GM18502 (cell line): Measurements from ENCODE around the gene ZNF609.

Source experiments
- ATAC-seq: cut with Tn5 transposase; IDR thresholded peaks from one replicate; pipeline ENCODE4 v1.9.1; 2021; ENCODE audit warnings: mild to moderate bottlenecking; ENCODE audit not compliant: unreplicated experiment, poor library complexity

The ZNF609 gene

DNA sequence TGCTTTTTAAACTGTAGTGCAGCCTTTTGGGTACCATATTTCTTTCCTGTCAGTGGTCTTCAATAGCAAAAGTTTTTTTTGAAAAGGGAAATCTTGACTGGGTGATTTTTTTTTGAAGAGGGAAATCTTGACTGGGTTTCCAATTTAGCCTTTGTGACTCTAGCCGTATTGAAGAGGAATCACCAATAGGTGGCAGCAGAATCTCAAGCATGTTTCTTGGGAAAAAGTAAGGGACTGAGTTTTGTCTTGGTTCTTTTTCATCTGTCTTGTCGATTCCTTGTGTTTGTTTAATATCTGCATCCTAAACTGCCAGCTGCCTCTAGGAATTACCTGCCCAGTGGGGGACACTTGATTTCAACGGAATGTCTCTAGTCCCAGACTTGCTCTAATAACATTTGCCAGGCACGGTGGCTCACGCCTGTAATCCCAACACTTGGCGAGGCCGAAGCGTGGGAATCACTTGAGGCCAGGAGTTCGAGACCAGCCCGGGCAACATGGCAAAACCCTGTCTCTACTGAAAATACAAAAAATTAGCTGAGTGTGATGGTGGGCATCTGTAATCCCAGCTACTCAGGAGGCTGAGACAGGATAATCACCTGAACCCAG is 225.9 kb downstream of the ZNF609 start:
- ATAC-seq, result no peak

DNA sequence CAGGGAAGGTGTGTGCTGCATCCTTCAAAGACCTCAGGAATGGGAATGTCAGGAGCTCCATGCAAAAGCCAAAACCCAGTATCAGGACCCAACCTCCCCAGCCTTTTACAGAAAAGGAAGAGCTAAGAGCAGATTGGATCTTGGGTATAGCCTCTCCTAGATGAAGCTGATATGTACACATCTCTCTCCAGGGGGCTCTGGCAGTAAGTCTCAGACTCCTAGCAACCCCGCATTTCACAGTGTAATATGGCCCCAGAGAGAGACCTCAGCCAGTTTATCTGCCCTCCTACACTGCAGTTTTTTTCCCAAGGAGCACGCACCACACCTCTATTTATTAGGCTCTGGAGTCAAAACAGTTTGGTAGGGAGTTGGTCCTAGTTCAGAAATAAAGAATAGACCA is 226.8 kb downstream of the ZNF609 start:
- no peak for ATAC-seq

DNA sequence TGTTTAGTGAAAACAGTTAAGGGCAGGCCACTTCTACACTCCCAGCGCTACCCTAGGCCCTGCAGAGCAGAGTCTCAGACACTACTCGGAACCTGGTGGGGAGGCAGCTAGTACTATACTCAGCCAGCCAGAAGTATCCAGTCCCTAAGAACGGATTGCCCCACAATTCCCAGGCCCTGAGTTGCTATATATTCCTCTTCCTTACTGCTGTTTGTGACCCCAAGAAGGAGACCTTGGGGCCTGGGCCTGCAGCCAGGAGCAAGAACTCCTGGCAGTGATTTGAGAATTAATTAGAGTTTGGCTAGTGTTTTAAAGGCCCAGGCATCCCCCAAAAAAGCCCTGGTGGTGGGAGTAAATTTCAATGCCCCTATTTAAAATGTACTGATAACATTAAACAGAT is 227.3 kb downstream of the ZNF609 start:
- no peak for ATAC-seq

DNA sequence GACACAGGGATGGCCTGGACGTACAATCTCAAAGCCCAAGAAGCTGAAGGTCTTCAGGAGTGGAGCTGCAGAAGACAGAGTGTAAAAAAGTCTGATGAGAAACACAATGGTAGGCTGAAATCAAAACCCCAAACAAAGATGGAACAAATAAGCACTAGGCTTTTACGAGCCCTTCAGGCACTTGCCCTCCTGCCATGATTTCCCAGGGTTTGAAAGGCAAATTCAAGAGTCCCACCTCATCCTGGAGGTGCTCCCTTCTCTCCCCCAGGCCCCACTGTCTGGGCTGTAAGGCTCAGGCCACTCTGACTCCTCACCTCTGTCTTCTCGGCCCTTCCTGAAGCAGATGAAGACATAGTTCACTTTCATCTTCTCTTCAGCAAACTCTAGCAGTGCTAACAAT is 228.4 kb downstream of the ZNF609 start:
- ATAC-seq, result no peak

DNA sequence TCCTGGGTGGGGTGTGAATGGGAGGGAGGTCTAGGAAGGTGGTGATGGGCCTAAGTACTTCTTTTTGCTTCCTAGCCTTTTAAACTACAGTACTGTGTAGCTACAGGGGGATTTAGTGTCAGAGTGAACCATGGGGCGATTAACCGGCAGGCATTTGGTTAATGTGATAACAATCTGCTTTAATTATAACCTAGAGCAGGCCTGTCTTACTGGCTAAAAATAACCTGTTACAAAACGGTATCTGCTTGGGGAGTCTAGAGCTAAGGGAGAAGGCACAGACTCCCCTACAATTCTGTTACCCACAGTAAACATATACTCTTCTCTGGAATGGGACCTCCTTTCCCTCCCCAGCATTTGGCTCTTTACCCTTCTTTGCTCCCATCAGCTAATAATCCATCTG is 229.6 kb downstream of the ZNF609 start:
- no peak for ATAC-seq

DNA sequence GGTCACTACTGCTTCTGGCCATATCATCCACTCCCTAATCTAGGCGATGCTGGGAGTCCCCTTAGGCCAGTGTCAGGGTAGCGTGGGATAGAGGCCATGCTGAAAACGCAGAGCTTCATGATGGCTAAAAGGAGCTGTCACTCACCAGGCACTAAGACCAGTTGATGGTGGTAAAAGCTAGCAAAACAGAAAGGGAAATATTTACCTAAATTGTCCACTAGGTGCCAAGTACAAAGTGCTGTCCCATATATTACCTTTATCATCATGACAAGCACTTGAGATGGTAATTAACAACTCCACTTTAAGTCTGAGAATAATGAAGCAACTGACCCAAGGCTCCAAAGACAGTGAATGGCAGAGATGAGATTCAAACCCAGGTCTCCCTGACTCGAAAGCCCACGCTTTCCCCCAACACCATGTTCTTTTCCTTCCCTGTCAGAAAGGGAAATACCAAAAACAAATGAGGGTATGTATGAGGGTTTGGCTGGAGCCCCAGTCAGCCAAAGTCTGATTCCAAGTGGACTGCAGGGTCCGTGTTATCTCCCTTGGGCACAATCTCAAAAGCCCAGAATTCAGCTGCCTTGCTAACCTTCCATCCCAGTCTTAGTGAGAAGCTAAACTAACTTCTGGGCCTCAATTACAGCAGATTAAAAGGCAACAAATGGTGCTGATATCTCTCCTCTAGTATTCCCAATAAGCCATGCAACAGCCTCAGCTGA is 230.4 kb downstream of the ZNF609 start:
- ATAC-seq, result no peak

DNA sequence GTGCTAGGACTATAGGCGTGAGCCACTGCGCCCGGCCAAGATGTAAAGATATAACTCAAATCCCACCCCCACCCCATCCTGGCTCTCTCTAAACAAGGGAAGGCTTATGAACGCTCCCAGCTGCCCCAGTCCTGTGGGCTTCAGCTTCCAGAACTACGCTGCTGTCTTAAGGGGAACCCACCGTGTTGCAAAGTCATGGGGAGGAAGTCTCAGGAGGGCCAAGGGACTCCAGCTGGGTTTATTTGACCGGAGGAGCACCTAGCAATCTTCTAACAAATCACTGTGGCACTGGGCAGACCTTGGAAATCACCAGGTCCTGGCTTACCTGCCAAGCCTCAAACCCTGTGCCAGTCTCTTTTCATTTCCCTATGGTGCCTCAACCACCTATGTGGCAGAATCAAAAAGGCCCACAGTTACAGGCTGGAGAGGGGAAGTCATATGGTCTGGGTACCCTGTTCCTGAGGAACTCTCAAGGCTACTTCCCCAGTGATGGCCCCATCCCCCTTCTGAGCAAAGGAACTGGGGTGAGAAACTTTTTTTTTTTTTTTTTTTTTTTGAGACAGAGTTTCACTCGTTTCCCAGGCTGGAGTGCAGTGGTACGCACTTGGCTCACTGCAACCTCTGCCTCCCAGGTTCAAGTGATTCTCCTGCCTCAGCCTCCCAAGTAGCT is 231.7 kb downstream of the ZNF609 start:
- ATAC-seq, result no peak

DNA sequence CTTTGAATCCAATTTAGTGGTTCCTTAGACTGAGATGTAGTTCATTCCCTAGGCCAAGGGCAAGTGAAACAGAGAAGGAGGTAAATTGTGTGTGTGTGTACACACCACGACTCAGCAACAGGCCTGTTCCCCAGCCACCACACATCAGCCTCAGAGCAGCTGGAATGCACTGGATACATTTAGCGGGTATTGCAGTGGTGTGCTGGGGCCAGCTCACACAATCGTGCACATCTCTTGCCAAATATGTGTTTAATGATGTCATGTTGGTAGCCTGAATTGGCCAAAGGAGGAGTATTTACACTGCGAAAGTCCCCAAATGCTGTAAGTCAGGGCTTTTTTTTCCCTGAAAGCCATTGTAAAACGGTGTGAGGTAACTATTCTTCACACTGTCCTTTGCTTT is 232.8 kb downstream of the ZNF609 start:
- no peak for ATAC-seq

DNA sequence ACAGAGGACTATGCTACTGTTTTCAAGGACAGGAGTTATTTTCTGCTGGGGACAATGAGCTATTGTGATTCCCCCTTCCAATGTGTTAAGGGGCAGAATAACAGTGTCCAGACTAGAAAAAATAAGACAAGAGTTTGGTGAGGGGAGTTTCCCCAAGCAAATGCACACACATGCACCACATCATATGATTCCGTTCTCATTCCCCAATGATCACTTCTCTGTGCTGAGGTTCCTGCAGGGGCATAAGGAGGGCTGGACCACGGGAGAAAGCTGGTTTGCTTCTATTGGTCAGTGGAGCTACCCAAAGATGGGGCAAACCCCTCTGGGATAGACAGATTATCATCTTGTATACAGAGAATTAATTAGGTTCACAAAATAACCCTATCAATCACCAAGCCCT is 234.4 kb downstream of the ZNF609 start:
- ATAC-seq, result no peak

DNA sequence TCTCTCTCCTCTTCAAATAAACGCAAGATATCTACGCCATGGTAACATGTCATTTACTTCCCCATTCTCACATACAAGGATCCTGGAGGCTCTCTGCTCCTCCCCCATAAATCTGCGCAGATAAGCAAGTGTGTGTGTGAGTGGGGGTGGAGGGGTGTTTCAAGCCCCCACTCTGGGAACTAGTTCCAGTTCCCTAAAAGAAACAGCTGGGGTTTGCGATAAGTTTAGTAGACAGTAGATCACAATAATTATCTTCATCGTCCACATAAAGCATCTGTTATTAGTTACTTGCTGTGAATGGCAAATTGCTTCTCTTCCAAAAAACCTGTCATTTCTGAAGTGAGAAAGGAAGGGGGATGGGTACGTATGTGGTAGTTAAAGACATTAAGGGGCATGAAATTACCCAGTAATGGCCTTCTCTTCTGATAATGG is 235.2 kb downstream of the ZNF609 start:
- no peak for ATAC-seq

DNA sequence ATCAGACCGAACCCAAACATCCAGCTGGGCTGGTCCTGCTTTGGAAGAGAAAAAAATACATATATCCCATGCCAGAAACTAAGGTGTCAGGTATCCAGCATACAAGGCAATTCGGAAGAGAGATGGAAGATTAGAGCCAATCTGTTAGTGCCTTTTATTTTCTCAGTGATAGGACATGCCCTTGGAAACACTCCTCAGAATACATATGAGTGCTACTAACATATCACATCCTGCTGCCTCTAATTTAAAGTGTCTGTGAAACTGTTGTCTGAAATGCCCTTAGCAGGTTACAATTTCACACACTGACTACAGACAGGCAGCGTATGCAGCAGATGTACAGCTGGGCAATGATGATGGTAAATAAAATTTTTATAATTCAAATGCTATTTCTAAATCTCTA is 236.1 kb downstream of the ZNF609 start:
- no peak for ATAC-seq

DNA sequence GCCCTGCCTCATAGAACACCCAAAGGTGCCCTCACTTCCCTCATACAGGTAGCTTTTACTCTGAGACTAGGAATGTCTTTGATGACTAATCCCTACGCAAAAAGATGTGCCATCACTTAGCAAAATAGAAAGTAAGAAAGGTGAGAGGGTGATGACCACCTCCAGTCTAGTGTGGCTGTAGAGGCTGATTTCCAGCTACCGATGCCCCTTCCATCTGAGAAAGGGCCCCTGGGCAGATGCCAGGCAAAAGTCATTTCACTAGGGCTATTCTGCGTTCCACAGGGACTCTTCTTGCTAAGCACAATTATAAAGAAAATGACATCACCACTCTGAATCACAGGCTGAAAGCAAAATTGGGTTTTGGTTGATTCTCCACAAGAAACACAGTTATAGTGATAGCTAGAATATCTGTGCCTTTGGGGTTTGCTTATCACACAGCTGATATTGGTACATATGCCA is 237.6 kb downstream of the ZNF609 start:
- ATAC-seq, result no peak

DNA sequence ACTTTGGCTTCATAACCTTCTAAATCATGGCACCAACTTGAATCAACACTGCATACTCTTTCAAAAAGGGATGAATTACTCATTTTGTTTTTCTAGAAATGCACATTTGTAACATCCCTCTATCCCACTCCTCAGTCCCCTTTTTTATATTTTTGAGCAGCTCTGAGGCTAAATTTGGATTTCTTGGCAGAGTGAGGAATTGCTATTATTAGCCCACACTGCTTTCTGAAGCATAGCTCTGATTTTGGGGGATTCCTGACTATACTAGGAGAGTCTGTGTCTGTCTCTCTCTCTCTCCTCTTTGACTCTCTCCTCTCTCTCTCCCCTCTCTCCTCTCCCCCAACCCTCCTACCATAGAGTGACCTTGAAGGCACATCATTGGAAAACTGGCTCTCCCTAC is 238.4 kb downstream of the ZNF609 start:
- ATAC-seq, result no peak

DNA sequence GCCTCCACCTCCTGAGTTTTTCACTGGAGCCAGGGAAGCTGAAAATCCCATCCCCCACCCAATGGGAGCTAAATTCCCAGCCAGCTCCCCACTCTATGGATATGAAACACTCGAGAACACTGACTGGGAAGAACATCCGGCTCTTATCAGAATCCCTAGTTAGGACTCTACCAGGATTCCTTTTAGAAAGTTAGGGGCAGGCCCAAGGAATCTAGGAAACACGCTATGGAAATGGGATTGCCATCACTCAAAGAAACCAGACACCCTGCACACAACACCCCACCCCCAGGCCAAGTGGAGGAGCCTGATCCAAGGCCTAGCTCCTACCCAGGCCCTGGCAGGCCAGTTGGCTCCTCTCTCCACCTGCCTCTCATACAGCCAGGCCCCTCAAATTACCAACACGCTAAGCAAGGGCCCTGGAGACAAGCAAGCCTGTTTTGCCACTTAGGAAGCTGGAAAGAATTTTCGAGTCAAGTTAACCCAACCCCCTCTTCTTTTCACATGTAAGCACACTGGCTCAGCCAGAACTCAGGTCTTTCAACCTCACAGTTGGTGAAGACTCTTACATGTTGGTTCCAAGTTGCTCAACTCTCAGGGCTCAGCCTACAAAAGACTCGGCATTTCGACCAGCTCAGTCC is 239.5 kb downstream of the ZNF609 start:
- no peak for ATAC-seq

DNA sequence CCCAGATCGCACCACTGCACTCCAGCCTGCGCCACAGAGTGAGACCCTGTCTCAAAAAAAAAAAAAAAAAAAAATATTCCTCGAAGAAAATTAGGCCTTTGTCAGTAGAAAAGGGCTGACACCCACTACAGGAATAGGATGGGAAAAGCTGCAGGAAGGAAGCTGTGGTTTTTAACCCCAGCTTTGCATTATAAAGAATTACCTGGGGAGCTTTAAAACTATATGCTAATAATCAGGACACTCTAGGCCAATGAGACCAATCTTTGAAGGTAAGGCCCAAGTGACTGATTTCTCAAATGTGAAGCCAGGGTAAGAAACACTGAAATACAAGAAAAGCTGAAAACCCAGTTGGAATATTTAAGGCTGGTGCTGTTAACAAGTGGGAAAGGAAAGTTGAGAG is 240.7 kb downstream of the ZNF609 start:
- ATAC-seq, result no peak

DNA sequence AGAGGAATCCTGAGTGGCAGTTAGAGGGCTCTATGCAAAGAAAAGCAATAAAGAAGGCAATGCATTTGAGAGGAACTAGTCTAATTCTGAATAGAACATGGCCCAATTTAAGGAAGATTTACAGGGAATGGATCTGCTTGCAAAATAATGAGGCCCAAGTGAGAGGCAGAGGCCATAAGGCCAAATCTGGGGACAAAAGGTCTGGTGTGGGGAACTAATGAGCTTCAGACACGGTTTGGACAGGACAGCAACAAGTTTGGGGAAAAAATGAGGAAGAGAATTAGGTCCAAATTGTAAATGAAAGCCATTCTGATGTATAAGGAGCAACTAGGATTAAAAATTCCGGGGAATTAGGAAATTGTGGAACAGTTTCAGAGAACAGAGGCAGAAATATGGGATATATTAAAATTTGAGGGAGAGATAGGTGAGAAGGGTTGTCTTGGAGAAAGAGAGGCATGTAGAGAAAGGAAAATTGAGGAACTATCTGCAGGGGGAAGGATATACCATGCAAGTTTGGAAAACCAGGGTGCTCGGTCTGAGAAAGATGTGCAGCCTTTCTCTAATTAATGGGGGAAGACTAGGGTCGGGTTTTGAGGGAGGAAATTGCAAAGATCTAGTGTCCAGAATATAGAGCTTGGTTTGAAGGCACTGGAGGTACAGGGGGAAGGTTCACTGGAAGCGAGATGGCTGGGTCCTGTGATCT is 241.3 kb downstream of the ZNF609 start:
- no peak for ATAC-seq

DNA sequence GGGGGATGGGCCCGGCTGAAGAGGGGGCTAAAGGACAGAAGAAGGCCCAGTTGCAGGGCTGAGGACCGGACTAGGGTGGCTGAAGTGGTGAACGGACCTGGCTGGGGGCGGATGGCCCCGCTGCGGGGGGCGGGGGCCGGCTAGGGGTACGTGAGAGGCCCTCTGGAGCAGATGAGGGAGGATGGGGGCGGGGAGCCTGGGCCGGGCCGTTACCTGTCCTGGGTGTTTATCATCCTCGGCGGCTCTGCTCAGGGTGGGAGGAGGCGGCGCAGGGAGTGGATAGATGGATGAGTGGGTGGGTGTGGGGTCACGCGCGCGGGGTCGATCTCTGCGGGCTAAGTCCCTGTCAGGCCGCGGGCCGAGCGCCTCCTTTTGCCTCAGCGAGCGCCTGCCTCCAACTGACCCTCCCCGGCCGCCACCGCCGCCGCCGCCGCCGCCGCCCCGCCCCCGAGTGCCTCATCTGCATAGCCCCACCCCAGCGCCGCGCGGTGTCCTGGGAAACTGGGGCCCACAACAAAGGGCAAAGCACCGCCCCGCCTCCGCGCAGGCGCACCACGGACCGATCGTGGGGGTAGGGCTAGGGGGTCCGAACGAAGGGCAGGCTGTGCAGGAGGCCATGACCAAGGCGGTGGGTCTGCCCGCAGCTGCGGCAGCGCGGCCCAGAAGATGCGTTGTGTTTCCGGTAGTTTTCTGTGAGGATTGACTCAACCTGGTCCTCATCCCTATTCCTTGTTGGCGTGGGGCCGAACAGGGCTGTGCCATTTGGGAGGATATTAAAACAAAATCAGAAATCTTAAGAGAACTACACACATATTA is 242.6 kb downstream of the ZNF609 start:
- ATAC-seq, result peak; percentile 87

DNA sequence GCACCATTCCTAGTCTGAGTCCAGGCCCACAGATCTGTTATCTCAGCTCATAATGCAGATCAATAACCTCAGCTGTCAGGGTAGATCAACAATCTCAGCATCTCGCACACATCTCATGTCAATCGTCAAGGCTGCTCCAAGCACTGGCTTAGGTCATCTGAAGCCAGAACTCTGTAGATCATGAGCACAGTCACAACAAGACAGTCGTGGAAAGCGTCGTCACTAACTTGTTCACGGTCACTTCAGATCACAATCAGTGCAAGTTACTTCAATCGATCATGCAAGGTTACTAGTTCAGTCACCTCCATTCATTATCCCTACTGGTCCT is 243.2 kb downstream of the ZNF609 start:
- no peak for ATAC-seq

DNA sequence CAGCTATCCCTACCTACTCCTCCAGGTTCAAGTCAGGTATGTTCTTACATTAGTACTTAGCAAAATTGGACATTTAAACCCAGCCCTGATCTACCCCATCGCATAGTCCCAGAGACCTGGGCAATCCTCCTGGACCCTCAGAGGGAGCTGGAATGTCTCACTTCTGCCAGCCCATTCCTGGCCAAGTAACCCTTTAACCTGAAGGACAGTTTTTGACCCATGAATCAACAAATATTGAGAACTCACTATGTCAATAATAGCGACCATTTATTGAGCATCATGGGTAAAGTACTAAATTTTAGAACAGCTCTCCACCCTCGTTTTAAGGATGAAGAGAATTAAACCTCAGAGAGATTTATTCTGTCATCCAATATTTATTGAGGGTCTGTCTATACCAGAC is 244.6 kb downstream of the ZNF609 start:
- no peak for ATAC-seq
